RWPE1 (cell line): ENCODE data around the gene DIRAS2.

Experiments
- CTCF ChIA-PET: fragments of 350-600 bp; sonication (Branson Sonifier 250); formaldehyde crosslinking; extraction: SDS; loops from one replicate; lab custom pipeline; 2021; lab: Yijun Ruan, JAX
- POLR2A ChIA-PET: fragments of 400-600 bp; formaldehyde crosslinking; extraction: SDS; loops from one replicate; lab custom pipeline; 2020; ENCODE audit warnings: antibody characterized with exemption; ENCODE audit not compliant: low non-redundant PET; lab: Yijun Ruan, JAX
- DNase-seq: peaks from one replicate; pipeline ENCODE4 v3.0.0; 2012; ENCODE audit warnings: low spot score
- H3K27ac ChIP-seq: fragments of 450-650 bp; 2 replicates; pipeline ENCODE4 v1.5.1; 2017
- TF ChIP-seq, protein P1 (sequence below): fragments of 450-650 bp; conservative IDR thresholded peaks from 2 replicates; pipeline ENCODE4 v1.5.1; 2017; ENCODE audit warnings: low read depth, mild to moderate bottlenecking

Gene DIRAS2, protein sequence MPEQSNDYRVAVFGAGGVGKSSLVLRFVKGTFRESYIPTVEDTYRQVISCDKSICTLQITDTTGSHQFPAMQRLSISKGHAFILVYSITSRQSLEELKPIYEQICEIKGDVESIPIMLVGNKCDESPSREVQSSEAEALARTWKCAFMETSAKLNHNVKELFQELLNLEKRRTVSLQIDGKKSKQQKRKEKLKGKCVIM

DNA sequence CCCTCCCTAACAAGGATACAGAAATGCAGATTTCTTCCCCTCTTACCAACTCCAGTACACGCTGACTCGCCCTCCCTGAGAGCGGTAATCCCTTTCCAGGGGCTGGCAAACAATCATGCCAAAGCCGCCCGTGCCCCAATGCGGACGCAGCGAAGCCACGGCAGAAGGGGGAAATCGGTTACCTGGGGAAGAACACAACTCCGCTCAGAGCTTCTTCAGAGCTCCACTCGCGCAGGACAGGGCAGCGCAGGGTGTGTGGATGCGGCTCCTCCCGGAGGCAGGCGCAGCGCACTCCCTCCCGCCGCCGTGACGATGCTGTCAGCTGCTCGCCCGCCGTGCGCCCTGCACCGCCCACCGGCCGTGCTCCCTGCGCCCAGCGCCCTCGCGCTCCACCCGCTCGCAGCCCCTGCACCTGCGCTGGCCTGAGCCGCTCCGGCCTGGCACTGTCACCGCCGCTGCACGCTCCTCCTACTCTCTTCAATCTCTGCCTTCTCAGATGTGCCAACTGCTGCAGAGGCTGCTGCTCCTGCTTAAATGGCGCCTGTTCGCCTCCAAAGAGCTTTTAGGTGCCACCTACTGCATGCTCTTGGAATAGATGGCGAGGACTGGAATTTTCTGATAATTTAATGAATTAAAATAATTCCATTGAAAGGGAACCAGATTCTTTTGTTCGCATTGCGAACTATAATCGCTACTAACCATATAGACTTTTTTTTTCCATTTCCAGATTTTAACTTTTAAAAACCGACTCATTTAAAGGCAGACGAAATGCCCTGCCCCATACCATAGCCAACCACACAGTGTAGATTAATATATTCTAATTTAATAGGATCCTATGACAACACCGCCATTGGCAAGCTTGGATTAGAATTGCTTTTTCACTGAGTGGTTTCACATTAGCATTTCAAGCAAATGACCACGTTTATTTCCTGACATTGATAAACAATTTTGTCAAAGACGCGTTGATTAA, at the start of gene DIRAS2:
DIRAS2 (minus strand) TSS at position 255 of the 970 bp plus-strand sequence. CDS start 28,997 bp downstream, outside the sequence.
- POLR2A ChIA-PET: no interaction called here
- H3K27ac ChIP-seq: no peak within 1 kb of the TSS
- CTCF ChIA-PET: interaction anchor here (0.5 to 1.5 kb wide), 12 partner anchors 9 to 1357 kb away, joined by 3 to 8 read pairs (median 4); partner anchors contain the start of gene SYK
- DNase-seq: peak; percentile 62
- TF ChIP-seq, protein P1, sequence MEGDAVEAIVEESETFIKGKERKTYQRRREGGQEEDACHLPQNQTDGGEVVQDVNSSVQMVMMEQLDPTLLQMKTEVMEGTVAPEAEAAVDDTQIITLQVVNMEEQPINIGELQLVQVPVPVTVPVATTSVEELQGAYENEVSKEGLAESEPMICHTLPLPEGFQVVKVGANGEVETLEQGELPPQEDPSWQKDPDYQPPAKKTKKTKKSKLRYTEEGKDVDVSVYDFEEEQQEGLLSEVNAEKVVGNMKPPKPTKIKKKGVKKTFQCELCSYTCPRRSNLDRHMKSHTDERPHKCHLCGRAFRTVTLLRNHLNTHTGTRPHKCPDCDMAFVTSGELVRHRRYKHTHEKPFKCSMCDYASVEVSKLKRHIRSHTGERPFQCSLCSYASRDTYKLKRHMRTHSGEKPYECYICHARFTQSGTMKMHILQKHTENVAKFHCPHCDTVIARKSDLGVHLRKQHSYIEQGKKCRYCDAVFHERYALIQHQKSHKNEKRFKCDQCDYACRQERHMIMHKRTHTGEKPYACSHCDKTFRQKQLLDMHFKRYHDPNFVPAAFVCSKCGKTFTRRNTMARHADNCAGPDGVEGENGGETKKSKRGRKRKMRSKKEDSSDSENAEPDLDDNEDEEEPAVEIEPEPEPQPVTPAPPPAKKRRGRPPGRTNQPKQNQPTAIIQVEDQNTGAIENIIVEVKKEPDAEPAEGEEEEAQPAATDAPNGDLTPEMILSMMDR: peak; percentile 67

DNA sequence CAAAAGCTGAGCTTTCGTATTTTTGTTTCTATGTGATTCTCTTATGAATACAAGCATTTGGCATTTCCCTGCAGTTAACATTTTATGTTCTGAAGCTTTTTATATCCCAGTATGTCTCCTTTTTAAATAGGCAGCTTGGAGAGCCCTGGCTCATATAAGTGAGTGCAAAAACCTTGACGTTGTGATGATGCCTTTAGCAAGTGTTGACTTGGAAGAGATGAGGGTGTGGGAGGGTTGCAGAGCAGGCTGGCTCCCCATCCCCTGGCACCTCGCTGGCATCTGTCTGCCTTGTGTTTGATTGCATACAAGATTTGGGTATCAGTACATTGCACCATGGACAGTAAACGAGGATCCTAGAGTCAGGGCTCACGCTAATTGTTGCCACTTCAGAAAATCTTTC, 42.1 kb upstream of the DIRAS2 start:
- TF ChIP-seq, protein P1: no peak
- ChIA-PET CTCF (interaction anchor here (0.6 kb wide), 1 partner anchor 24 kb away, joined by 3 read pairs; no protein-coding TSS in a partner anchor), POLR2A (no interaction called here)
- no peak overlapping the region for H3K27ac ChIP-seq
- DNase-seq: no peak

DNA sequence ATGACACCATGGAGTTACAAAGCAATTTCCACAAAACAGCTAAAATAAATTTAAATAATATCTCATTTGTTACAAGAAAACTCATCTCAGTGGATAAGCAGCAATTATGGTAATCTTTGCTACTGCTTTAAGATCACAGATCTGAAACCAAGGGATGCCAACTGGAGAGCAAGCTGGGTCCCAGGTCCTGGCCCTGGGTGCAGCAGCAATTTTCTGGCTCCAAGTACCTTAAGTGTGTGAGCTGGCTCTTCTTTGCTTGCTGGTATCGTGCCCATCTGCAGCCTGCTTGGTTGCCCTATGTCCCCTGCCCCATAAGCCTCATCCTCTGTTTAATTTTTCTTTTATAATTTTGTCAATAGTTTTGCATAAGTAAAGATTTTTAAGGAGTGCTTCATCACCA, 41.5 kb upstream of the DIRAS2 start:
- H3K27ac ChIP-seq: no peak overlapping the region
- TF ChIP-seq, protein P1: no peak
- ChIA-PET POLR2A (no interaction called here), CTCF (interaction anchor here (0.6 kb wide), 1 partner anchor 24 kb away, joined by 3 read pairs; no protein-coding TSS in a partner anchor)
- no peak for DNase-seq

DNA sequence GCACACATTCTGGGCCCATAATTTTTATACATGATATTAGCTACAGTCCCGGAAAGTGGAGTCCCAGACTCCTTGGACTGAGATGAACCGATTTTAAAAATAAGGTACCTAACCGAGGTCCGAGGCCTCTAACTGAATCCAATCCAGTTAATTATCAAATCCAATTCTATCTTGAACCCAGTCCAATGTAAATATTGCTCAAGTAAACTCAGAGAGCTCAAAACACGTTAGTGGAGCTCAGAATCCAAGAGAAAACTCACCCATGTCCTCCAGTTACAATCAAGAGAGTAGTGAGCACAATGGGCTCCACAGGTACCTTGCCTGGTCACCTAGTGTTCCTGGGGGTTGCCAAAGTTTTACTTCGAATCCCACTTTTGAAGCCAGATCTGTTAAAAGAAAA, 37.9 kb upstream of the DIRAS2 start:
- no peak overlapping the region for H3K27ac ChIP-seq
- TF ChIP-seq, protein P1: no peak
- POLR2A ChIA-PET: no interaction called here
- CTCF ChIA-PET: interaction anchor here (0.6 to 0.9 kb wide), 2 partner anchors 27 to 178 kb away, joined by 5 to 8 read pairs; no protein-coding TSS in a partner anchor
- DNase-seq: no peak

DNA sequence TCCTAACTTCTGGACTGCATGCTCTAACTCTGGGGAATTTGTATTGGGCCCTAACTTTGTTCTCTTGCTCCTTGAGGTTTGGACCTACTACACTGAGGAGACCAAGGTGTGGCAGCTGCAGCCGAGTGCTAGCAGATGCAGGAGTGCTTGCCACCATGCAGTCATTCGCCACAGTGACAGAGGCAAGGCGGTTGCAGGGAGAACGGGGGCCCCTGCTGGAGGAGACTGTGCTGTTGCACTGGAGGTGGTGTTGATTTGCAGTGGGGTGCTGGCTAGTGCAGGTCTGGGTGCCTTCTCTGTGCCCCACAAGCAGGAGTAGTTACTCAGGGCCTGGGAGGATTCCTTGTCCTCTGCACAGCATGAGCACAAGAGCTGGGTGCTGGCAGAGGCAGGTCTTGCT, 22.4 kb upstream of the DIRAS2 start:
- TF ChIP-seq, protein P1: no peak
- ChIA-PET CTCF (no interaction called here), POLR2A (no interaction called here)
- no peak for DNase-seq
- no peak overlapping the region for H3K27ac ChIP-seq

DNA sequence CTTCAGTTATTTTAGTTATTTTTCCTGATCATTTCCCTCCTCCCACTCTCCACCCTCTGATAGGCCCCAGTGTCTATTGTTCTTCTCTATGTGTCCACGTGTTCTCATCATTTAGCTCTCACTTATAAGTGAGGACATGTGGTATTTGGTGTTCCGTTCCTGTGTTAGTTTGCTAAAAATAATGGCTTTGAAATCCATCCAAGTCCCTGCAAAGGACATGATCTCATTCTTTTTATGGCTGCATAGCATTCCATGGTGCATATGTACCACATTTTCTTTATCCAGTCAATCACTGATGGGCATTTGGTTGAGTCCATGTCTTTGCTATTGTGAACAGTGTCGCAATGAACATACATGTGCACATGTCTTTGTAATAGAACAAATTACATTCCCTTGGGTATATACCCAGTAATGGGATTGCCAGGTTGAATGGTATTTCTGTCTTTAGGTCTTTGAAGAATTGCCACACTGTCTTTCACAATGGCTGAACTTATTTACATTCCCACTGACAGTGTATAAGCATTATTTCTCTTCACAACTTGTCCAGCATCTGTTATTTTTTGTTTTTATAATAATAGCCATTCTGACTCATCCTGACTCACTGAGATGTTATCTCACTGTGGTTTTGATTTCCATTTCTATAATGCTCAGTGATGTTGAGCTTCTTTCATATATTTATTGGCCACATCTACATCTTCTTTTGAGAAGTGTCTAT, 17.2 kb upstream of the DIRAS2 start:
- H3K27ac ChIP-seq: no peak overlapping the region
- TF ChIP-seq, protein P1: no peak
- ChIA-PET CTCF (no interaction called here), POLR2A (no interaction called here)
- peak; percentile 41 for DNase-seq
